GM19452 (cell line): ENCODE results near the gene FBXO38.

Experiments
- ATAC-seq: cut with Tn5 transposase; IDR thresholded peaks from one replicate; pipeline ENCODE4 v1.9.1; 2021; ENCODE audit not compliant: unreplicated experiment

FBXO38 gene

DNA sequence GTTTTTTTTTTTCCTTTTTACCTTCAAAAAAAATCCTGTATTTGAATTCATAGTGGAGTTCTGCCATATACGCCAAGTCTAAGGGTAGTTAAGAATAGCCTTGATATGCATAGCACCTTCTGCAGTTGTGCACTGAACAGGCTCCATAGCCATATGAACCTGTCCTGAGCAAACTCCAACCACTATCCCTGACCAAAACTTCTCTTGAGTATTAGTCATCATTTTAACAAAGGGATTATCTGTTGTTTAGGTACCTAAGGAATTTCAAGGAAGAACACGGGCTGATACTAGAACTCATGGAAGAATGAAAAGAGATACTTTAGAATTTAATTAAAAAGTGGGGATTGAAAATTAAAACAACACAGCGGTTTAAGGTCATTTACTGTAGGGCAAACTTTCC, 1.9 kb upstream of the FBXO38 start:
- ATAC-seq, result no peak

DNA sequence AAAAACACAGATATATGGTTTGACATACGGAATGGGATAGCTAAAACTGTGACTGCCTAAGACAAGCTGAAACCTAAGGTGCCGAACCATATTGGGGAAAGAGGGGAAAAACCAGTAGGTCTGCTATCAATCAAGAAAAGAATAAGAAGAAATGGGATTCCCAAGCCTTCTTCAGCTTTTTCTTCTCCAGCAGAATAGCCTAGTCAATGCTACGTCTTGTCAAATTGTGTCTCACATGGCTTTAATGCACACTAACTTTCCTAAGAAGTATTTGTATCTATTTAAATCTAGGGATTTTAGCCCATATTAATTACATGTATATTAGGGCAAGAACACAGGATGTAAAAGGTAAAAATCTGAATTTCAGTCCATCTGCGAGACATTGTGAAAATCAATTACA, 797 bp upstream of the FBXO38 start:
- ATAC-seq, result no peak

- peak; percentile 30 for ATAC-seq
These were observed 601 bp downstream of the FBXO38 start for GRCh38 chr5:148384380-148384737.

- ATAC-seq, result no peak
These were observed 1.3 kb downstream of the FBXO38 start for GRCh38 chr5:148385094-148385493.

GRCh38 chr5:148386041-148386440, 2.3 kb downstream of the FBXO38 start:
- ATAC-seq, result no peak

- no peak for ATAC-seq
These were observed 3.6 kb downstream of the FBXO38 start for GRCh38 chr5:148387325-148387724.

DNA sequence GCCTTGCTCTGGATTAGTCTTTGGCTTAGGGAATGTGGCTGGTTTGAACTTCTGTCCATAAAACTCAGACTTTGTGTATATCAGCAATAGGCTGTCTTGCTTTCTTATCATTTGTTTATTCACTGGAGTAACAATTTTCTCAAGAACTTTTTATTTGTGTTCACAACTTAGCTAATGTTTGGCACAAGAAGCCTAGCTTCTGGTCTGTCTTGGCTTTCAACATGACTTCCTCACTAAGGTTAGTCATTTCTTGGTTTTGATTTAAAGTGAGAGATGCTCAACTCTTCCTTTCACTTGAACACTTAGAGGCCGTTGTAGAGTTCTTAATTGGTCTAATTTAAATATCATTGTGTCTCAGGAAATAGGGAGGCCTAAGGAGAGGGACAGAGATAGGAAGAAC, 4.9 kb downstream of the FBXO38 start:
- ATAC-seq, result peak; percentile 28

DNA sequence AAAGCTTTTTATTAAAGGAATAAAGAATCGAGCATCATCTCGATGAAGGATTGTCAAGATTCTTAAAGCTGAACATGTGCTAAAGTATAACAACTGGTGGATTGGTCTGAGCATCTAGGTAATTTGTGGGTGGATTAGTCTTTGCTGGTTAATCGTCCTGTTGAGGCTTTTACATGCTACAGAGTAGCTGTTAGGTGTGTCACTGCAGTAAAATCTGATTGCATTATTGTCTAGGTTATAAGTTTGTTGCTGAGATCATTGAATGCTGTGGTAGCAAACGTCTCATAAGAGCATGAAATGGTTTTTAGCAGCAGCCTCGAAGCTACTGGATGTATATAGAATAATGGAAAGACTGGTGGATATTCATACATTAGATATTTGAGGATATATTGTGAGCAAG, 7.2 kb downstream of the FBXO38 start:
- no peak for ATAC-seq

DNA sequence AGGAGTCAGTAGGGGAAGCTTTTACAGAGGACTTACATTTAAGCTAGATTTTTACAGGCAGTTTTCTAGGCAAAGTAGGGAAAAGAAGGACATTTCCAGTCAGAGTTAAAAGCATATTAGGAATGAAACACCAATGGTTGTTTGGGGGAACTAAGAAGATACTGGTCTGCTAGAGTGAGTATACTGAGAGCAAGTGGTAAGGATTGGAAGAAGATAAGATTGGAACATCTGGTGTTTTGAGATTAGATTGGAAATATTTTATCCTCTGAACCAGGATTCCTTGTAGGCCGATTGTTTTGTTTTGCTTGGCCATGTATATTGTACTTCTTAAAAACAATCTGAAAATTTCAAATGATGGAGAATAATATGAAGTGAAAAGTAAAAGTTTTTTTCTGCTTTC, 7.7 kb downstream of the FBXO38 start:
- ATAC-seq, result no peak

- no peak for ATAC-seq
These were observed 9.6 kb downstream of the FBXO38 start for GRCh38 chr5:148393390-148393741.

DNA sequence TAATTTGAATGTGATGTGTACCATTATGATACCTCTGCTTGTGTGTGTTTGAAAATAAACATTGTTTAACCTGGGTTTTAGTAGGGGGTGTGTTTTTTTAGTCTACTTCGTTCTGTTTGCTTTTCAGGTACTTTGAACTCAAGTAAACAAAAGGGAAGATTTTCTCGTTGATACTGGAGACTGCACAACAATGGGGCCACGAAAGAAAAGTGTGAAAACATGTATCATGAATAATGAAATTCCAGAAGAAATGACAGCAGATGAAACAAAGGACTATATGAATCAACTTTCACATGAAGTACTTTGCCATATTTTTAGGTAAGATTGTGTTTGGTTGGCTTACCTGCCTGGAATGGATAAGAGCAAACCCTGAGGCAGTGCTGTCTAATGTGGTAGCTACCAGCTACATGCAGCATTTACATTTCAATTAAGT, 10.8 kb downstream of the FBXO38 start:
- ATAC-seq, result no peak

- ATAC-seq, result no peak
These were observed 11.3 kb downstream of the FBXO38 start for GRCh38 chr5:148395031-148395430.

DNA sequence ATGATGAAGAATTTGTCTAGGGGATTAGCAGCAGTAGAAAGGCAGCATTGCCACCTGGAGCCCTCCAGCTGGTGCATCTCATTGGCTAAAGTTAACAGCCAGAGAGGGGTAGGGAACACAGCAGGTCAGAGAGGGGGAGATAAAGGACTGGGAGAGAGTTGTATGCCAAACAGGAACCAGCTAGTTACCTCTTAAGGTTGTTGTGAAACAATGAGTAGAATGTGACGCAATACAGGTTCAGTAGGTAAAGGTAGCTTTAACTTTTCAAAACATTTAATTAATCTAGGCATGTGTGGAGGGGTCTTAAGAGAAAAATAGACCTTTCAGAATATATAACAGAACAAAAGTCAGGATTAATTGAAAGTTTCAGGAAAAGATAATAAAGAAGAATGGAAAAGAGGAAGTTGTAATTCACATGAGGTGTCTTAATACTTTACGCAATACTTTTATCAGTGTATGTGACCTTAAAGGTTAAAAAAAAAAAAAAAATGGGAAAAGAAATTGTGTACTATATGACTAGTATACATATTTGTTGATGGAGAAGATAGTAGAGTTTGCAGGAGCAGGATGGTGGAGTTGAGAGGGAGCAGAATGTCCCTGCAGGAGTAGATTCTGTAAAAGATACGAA, 14.3 kb downstream of the FBXO38 start:
- no peak for ATAC-seq

- ATAC-seq, result no peak
These were observed 15.0 kb downstream of the FBXO38 start for GRCh38 chr5:148398698-148399121.

GRCh38 chr5:148401604-148402003, 17.8 kb downstream of the FBXO38 start:
- no peak for ATAC-seq

- ATAC-seq, result no peak
These were observed 19.6 kb downstream of the FBXO38 start for GRCh38 chr5:148403344-148403743.

DNA sequence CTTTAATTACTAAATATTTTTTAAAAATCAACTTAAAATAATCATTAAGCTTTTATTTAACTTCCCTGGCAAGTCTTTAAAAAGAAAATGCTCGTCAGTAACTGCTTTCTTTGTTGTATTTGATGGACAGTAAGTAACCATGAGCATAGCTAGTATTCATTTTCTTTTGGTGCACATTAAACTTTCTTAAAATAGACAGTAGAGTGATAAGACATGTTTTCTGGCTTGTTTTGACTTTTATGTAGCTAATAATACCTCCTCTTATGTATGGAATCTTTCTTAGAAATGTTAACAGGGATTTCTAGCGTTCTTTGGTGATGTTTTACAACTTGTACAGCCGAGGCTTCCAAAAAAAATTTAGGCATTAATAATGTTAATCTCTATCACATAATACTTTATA, 22.6 kb downstream of the FBXO38 start:
- ATAC-seq, result no peak

DNA sequence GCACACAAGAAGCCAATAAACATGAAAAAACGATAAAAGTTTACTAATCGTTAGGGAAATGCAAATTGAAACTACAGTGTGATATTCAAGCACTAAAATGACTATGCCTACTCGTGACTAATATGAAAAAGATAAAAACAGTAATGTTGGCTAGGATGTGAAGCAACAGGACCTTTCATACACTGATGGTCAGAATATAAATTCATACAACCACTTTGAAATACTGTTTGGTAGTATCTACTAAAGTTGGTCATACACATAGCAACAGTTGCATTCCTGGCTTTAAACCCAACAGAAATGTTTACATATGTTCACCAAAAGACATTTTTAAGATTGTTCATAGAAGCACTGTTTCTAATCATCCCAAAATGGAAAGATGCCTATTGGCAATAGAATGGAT, 24.3 kb downstream of the FBXO38 start:
- ATAC-seq, result no peak

DNA sequence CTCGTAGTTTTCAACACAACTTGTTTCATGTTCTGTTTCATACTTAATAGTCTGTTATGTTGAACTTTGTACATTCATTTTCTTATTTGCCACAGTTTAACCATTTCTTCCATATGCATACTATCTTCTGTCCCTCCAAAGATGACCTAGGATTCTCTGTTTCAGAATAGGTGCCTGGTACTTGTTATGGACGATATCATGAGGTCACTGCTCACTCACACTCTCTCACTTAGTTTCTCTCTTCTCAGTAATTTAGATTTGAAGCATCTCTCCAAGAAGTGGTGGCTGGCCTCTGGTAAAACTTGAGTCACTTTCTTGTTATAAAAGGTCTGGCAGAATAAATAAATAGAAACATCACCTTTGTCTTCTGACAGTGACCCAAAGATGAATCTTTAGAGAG, 28.4 kb downstream of the FBXO38 start:
- ATAC-seq, result no peak

GRCh38 chr5:148414833-148415232, 31.1 kb downstream of the FBXO38 start:
- no peak for ATAC-seq

DNA sequence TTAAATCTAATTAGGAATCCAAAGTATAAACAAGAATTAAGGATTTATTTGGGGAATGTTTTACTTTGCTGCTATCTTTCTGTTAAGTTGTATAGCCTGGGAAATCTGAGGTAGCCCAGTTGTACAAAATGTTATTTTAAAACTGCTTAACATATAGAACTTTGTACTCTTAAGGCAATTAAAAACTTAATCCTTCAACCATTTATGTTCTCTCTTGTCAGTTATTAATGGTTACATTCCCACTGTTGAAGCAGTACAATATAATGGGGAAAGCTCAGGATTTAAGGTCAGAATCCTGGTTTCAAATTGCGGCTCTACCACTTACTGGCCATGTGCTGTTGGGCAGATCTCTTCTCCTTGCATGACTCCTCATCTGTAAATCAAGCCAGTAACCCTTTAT, 32.7 kb downstream of the FBXO38 start:
- no peak for ATAC-seq

GRCh38 chr5:148416921-148417320, 33.2 kb downstream of the FBXO38 start:
- ATAC-seq, result no peak

- ATAC-seq, result no peak
These were observed 34.8 kb downstream of the FBXO38 start for GRCh38 chr5:148418511-148418910.

- no peak for ATAC-seq
These were observed 37.9 kb downstream of the FBXO38 start for GRCh38 chr5:148421661-148422060.
